B cell (primary cell): ENCODE data around the gene DTD1. TPM values are rescaled to one million over a fixed set of nuclear protein-coding genes. Genes with fewer than 3 reads are reported as not detected.

ENCODE experiments used
- ATAC-seq: fragments of 200-7000 bp; cut with Tn5 transposase; one replicate; pipeline ENCODE4 v1.10.0; 2021; ENCODE audit warnings: low read depth, mild to moderate bottlenecking, moderate number of reproducible peaks, moderate library complexity
- CTCF ChIA-PET: fragments of 350-600 bp; sonication (Branson Sonifier 250); formaldehyde crosslinking; loops from one replicate; lab custom pipeline; 2021; ENCODE audit warnings: antibody characterized with exemption, inconsistent platforms; lab: Charles Lee
- POLR2A ChIA-PET: fragments of 350-600 bp; sonication (Branson Sonifier 250); formaldehyde crosslinking; loops from one replicate; lab custom pipeline; 2021; ENCODE audit warnings: antibody characterized with exemption; lab: Charles Lee
- DNase-seq: peaks from one replicate; pipeline ENCODE4 v3.0.0; 2013
- H2AFZ ChIP-seq: 2 replicates; pipeline ENCODE4 v1.6.1; 2012; ENCODE audit warnings: mild to moderate bottlenecking, low read depth, low read length; ENCODE audit not compliant: insufficient read depth, poor library complexity, severe bottlenecking
- H3K27ac ChIP-seq, 2 donors: 1 replicate in 1 of 2; 2 replicates in 1 of 2; pipeline ENCODE4 v1.5.1; 2012 to 2013; ENCODE audit warnings: low read length in 2 of 2, mild to moderate bottlenecking in 2 of 2, moderate library complexity in 1 of 2
- H3K27me3 ChIP-seq, 4 experiments: fragments of 200-600 bp in 1 of 4; sonication (generic) in 1 of 4; replicated peaks in 1 of 4; 1 replicate in 2 of 4; 2 replicates in 2 of 4; pipeline versions ENCODE4 v1.6.1 to v1.7.0; 2013 to 2016; ENCODE audit warnings: low read length in 3 of 4, mild to moderate bottlenecking in 2 of 4, mixed read lengths in 1 of 4, moderate library complexity in 1 of 4; ENCODE audit not compliant: insufficient read depth in 4 of 4, control insufficient read depth in 3 of 4; ENCODE audit errors: control extremely low read depth in 1 of 4
- H3K36me3 ChIP-seq, 2 experiments: replicated peaks in 1 of 2; 1 replicate in 1 of 2; 2 replicates in 1 of 2; pipeline versions ENCODE4 v1.6.1 to v1.7.1; 2013; ENCODE audit warnings: low read length in 1 of 2; ENCODE audit not compliant: insufficient read depth in 2 of 2, control insufficient read depth in 1 of 2; ENCODE audit errors: control extremely low read depth in 1 of 2, extremely low read depth in 1 of 2
- H3K4me1 ChIP-seq, 2 donors: fragments of 200-600 bp in 1 of 2; sonication (generic) in 1 of 2; 1 replicate in 1 of 2; 2 replicates in 1 of 2; pipeline versions ENCODE4 v1.5.1 to v1.6.1; 2013 to 2017; ENCODE audit warnings: low read length in 2 of 2; ENCODE audit not compliant: control insufficient read depth in 2 of 2, insufficient read depth in 2 of 2
- H3K4me2 ChIP-seq: replicated peaks from 2 replicates; pipeline ENCODE3; 2012; ENCODE audit warnings: mild to moderate bottlenecking, low read depth, low read length; ENCODE audit not compliant: poor library complexity, severe bottlenecking
- H3K4me3 ChIP-seq, 5 experiments: fragments of 200-600 bp in 1 of 5; sonication (generic) in 1 of 5; 1 replicate in 3 of 5; 2 replicates in 2 of 5; pipeline versions ENCODE4 v1.5.1 to v1.7.0; 2011 to 2016; ENCODE audit warnings: low read length in 4 of 5, mild to moderate bottlenecking in 4 of 5, low read depth in 2 of 5, control low read depth in 1 of 5, moderate library complexity in 1 of 5; ENCODE audit not compliant: insufficient read depth in 1 of 5; ENCODE audit errors: control extremely low read depth in 1 of 5, extremely low read depth in 1 of 5
- H3K79me2 ChIP-seq: fragments of 200-600 bp; sonication (generic); one replicate; pipeline ENCODE4 v1.6.0; 2016; ENCODE audit warnings: low read length; ENCODE audit not compliant: control insufficient read depth, insufficient read depth
- H3K9ac ChIP-seq: fragments of 200-600 bp; sonication (generic); 2 replicates; pipeline ENCODE4 v1.6.1; 2017; ENCODE audit warnings: mild to moderate bottlenecking, low read length, moderate library complexity
- H3K9me3 ChIP-seq, 3 donors: one replicate each; pipeline versions ENCODE4 v1.6.1 to v1.7.1; 2013; ENCODE audit warnings: low read length in 2 of 3; ENCODE audit not compliant: control insufficient read depth in 2 of 3, insufficient read depth in 1 of 3; ENCODE audit errors: control extremely low read depth in 1 of 3
- H4K20me1 ChIP-seq: 2 replicates; pipeline ENCODE4 v1.6.0; 2012; ENCODE audit warnings: mild to moderate bottlenecking, low read length; ENCODE audit not compliant: insufficient read depth, control insufficient read depth, poor library complexity, severe bottlenecking
- H3K27ac Mint-ChIP-seq: one replicate; pipeline ENCODE4 v1.8.0; 2021; ENCODE audit warnings: mixed read lengths
- H3K27me3 Mint-ChIP-seq: one replicate; pipeline ENCODE4 v1.8.0; 2021; ENCODE audit warnings: mixed read lengths
- H3K4me1 Mint-ChIP-seq: one replicate; pipeline ENCODE4 v1.8.0; 2021; ENCODE audit warnings: mixed read lengths
- H3K4me3 Mint-ChIP-seq: one replicate; pipeline ENCODE4 v1.8.0; 2021; ENCODE audit warnings: mixed read lengths
- H3K9me3 Mint-ChIP-seq: one replicate; pipeline ENCODE4 v1.8.0; 2022; ENCODE audit warnings: mixed read lengths; ENCODE audit not compliant: insufficient read depth
- EZH2 ChIP-seq: IDR thresholded peaks from 2 replicates; pipeline ENCODE4 v1.6.1; 2012; ENCODE audit warnings: borderline replicate concordance, low read depth, mild to moderate bottlenecking, moderate library complexity, low read length; ENCODE audit not compliant: insufficient read depth, poor library complexity, severe bottlenecking
- WGBS: methylation state at CpG from one replicate; pipeline ENCODE4 v1.1.5; 2013; ENCODE audit warnings: missing lambda C conversion rate; ENCODE audit not compliant: insufficient coverage; 5-methylcytosine and 5-hydroxymethylcytosine counted together
- intact Hi-C: fragments of 100-400 bp; cut with micrococcal nuclease; formaldehyde crosslinking; loops from one replicate; pipeline ENCODE4 v1.10.0; 2022
- polyA plus RNA-seq: library from polyadenylated mRNA; depleted of rRNA; stranded (reverse); fragments of >200 nt; gene quantifications from 2 replicates; pipeline ENCODE4 v1.2.3, GENCODE V29; 2012
- total RNA-seq, 2 donors: library from RNA; stranded (reverse); fragments of 120-200 nt in 1 of 2; gene quantifications; 1 replicate in 1 of 2; 2 replicates in 1 of 2; pipeline versions ENCODE4 v1.2.3 to v1.2.4, GENCODE V29; 2013 to 2022
- TF ChIP-seq, protein P1 (sequence below): fragments of 200-600 bp; IDR thresholded peaks from one replicate; pipeline ENCODE4 v1.8.0; 2022; ENCODE audit warnings: antibody characterized with exemption, mild to moderate bottlenecking

Gene DTD1
- total and polyA plus RNA-seq, 2 donors (not counting 1 experiment from before 2014, with no cell fraction given), result 18.7 to 20.4 TPM

DNA sequence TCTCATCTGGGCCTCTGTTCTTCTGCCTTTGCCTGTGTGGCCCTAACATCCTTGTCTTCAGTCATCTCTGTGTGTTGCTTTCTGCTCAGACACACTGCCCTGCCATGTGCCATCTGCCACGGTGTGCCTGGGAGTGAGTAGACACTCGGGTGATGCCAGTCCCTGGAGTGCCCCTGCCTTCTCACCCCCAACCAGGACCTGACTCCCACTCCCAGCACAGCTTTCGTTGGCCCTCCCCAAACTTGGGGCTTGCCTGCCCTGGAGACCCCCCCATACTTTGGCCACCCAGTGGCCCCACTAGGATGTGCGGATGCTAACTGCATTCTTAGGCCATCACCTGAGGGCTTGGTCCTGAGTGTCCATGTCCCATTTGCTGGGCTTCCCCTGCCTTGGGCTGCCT is 149.3 kb downstream of the DTD1 start:
- Histone ChIP-seq H3K4me2 (no peak overlapping the region), H3K27ac (no peak overlapping the region), H2AFZ (no peak overlapping the region), H4K20me1 (no peaks in the 10 kb centered on the region), H3K79me2 (peaks cover 4% of the 10 kb centered on the region), H3K9ac (no peak overlapping the region), H3K36me3 (no peaks in the 10 kb centered on the region), H3K4me3 (no peak overlapping the region), H3K4me1 (peaks cover 0 to 7% of the 10 kb centered on the region in 2 donors), H3K9me3 (peaks cover 0 to 3% (median 0%) of the 10 kb centered on the region in 3 donors), H3K27me3 (no peaks in the 10 kb centered on the region)
- WGBS, result 100% methylated on average over 4 of the region's 4 CpGs
- Mint-ChIP-seq H3K27ac (no peak overlapping the region), H3K4me3 (no peak overlapping the region), H3K9me3 (no peaks in the 10 kb centered on the region), H3K4me1 (peaks cover 7% of the 10 kb centered on the region), H3K27me3 (no peaks in the 10 kb centered on the region)
- POLR2A ChIA-PET, result no interaction called here
- TF ChIP-seq EZH2, result no peak
- TF ChIP-seq, protein P1, sequence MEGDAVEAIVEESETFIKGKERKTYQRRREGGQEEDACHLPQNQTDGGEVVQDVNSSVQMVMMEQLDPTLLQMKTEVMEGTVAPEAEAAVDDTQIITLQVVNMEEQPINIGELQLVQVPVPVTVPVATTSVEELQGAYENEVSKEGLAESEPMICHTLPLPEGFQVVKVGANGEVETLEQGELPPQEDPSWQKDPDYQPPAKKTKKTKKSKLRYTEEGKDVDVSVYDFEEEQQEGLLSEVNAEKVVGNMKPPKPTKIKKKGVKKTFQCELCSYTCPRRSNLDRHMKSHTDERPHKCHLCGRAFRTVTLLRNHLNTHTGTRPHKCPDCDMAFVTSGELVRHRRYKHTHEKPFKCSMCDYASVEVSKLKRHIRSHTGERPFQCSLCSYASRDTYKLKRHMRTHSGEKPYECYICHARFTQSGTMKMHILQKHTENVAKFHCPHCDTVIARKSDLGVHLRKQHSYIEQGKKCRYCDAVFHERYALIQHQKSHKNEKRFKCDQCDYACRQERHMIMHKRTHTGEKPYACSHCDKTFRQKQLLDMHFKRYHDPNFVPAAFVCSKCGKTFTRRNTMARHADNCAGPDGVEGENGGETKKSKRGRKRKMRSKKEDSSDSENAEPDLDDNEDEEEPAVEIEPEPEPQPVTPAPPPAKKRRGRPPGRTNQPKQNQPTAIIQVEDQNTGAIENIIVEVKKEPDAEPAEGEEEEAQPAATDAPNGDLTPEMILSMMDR, result no peak
- intact Hi-C loops, result no loop called here
- CTCF ChIA-PET, result no interaction called here
- no peak for DNase-seq
- no peak for ATAC-seq

DNA sequence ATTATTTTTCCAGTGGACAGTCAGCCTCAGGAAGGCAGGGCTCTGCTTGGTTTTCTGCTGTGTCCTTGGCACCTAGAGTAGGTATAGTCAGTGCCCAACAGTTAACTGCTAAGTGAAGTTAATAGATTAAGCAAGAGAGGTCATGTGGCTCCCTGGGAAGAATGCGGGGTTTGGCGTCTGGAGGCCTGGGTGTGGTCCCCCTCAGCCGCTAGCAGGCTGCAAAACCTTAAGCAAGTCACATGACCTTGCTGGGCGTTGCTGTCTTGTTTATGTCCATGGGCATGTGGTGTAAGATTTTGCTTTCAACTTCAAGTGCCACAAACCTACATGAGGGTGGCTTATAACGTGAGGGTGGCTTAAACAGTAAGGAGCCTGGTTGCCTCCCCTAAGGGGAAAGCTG is 150.2 kb downstream of the DTD1 start:
- Histone ChIP-seq H3K9ac (no peak overlapping the region), H3K27me3 (no peaks in the 10 kb centered on the region), H2AFZ (no peak overlapping the region), H3K79me2 (peaks cover 4% of the 10 kb centered on the region), H3K27ac (no peak overlapping the region), H3K4me2 (no peak overlapping the region), H3K4me3 (no peak overlapping the region), H3K9me3 (peaks cover 0 to 3% (median 0%) of the 10 kb centered on the region in 3 donors), H4K20me1 (no peaks in the 10 kb centered on the region), H3K4me1 (peaks cover 0 to 7% of the 10 kb centered on the region in 2 donors), H3K36me3 (no peaks in the 10 kb centered on the region)
- intact Hi-C loops, result no loop called here
- no peaks in the 10 kb centered on the region for H3K9me3 Mint-ChIP-seq
- no peak for ATAC-seq
- H3K27ac Mint-ChIP-seq, result no peak overlapping the region
- ChIA-PET POLR2A (no interaction called here), CTCF (no interaction called here)
- peaks cover 7% of the 10 kb centered on the region for H3K4me1 Mint-ChIP-seq
- H3K27me3 Mint-ChIP-seq, result no peaks in the 10 kb centered on the region
- DNase-seq, result no peak
- TF ChIP-seq, protein P1, result no peak
- TF ChIP-seq EZH2, result no peak
- no peak overlapping the region for H3K4me3 Mint-ChIP-seq
- 82% methylated on average over 3 of the region's 5 CpGs for WGBS
